HepG2 (cell line): Measurements from ENCODE around the gene RMRP. TPM values are rescaled to one million over a fixed set of nuclear protein-coding genes. Genes with fewer than 3 reads are reported as not detected.

ENCODE experiments used
- ATAC-seq: fragments of 200-7000 bp; cut with Tn5 transposase; 3 replicates; pipeline ENCODE4 v1.9.1; 2020; ENCODE audit warnings: mild to moderate bottlenecking, moderate library complexity
- BruUV-seq: library from RNA; stranded (reverse); fragments of 400-500 nt; replicated peaks from 2 replicates; lab custom pipeline; 2021; lab: Mats Ljungman, UMichigan
- CTCF ChIA-PET: fragments of 300-600 bp; formaldehyde crosslinking; extraction: SDS; loops from one replicate; lab custom pipeline; 2021; ENCODE audit warnings: low total read pairs, inconsistent platforms, low intra/inter-chr PET ratio; lab: Yijun Ruan, JAX
- POLR2A ChIA-PET: fragments of 350-600 bp; sonication (Branson Sonifier 250); formaldehyde crosslinking; loops from one replicate; lab custom pipeline; 2020; ENCODE audit warnings: antibody characterized with exemption, inconsistent platforms; lab: Yijun Ruan, JAX
- DNase-seq: peaks from one replicate; pipeline ENCODE4 v3.0.0-alpha.2; 2015; ENCODE audit warnings: low spot score
- FAIRE-seq: peaks from 3 replicates; lab custom pipeline; 2011; peaks lifted over from hg19 to GRCh38; lab: Jason Lieb, UNC
- H2AFZ ChIP-seq: one replicate; pipeline ENCODE4 v1.6.1; 2011; ENCODE audit warnings: low read length, inconsistent platforms
- H3K27ac ChIP-seq: fragments of 300-600 bp; 3 replicates; pipeline ENCODE4 v1.8.0; 2011; ENCODE audit warnings: mixed run types, mild to moderate bottlenecking, mixed read lengths, low read length, inconsistent platforms; ENCODE audit not compliant: insufficient read depth; ENCODE audit errors: extremely low read length
- H3K27me3 ChIP-seq, 2 experiments: fragments of 200-600 bp in 1 of 2; 2 replicates in 1 of 2; 3 replicates in 1 of 2; pipeline versions ENCODE4 v1.6.0 to v1.8.0; 2011; ENCODE audit warnings: low read length in 2 of 2, mild to moderate bottlenecking in 2 of 2, moderate library complexity in 2 of 2, inconsistent platforms in 1 of 2; ENCODE audit not compliant: insufficient read depth in 2 of 2, control insufficient read depth in 1 of 2
- H3K36me3 ChIP-seq, 2 experiments: fragments of 200-600 bp in 1 of 2; replicated peaks in 1 of 2; 2 replicates in 1 of 2; 3 replicates in 1 of 2; pipeline versions ENCODE4 v1.5.1 to v1.8.0; 2011; ENCODE audit warnings: low read length in 2 of 2, inconsistent platforms in 1 of 2; ENCODE audit not compliant: insufficient read depth in 2 of 2, control insufficient read depth in 1 of 2
- H3K4me1 ChIP-seq: 2 replicates; pipeline ENCODE4 v1.5.1; 2012; ENCODE audit warnings: low read length, inconsistent platforms; ENCODE audit not compliant: insufficient read depth
- H3K4me2 ChIP-seq: 2 replicates; pipeline ENCODE4 v1.6.0; 2011; ENCODE audit warnings: low read depth, low read length, inconsistent platforms
- H3K4me3 ChIP-seq, 3 experiments: fragments of 200-600 bp in 1 of 3; sonication (generic), shearing (Covaris generic) in 1 of 3; replicated peaks in 1 of 3; 2 replicates each; pipeline ENCODE4 v1.5.1; 2011 to 2016; ENCODE audit warnings: low read length in 3 of 3, inconsistent platforms in 2 of 3, low read depth in 2 of 3, mild to moderate bottlenecking in 2 of 3, control low read depth in 1 of 3, mixed read lengths in 1 of 3; ENCODE audit not compliant: insufficient read depth in 1 of 3
- H3K79me2 ChIP-seq: one replicate; pipeline ENCODE4 v1.6.1; 2011; ENCODE audit warnings: low read length, inconsistent platforms; ENCODE audit not compliant: insufficient read depth
- H3K9ac ChIP-seq: 2 replicates; pipeline ENCODE4 v1.6.0; 2011; ENCODE audit warnings: mild to moderate bottlenecking, low read depth, low read length, inconsistent platforms; ENCODE audit not compliant: insufficient read depth
- H3K9me3 ChIP-seq: 2 replicates; pipeline ENCODE4 v1.5.1; 2012; ENCODE audit warnings: mild to moderate bottlenecking, low read length
- H4K20me1 ChIP-seq: 2 replicates; pipeline ENCODE4 v1.6.0; 2011; ENCODE audit warnings: inconsistent platforms, mild to moderate bottlenecking, low read length, moderate library complexity; ENCODE audit not compliant: insufficient read depth
- CREM ChIP-seq, 2 experiments: sonication (generic) in 1 of 2; formaldehyde crosslinking in 1 of 2; IDR thresholded peaks; 2 replicates each; pipeline versions ENCODE4 v1.4.0 to v1.6.1; 2016 to 2020; ENCODE audit warnings: antibody characterized with exemption in 1 of 2, mild to moderate bottlenecking in 1 of 2, missing genetic modification reagents in 1 of 2
- EP300 ChIP-seq, 3 experiments: sonication (generic) in 1 of 3; formaldehyde crosslinking in 1 of 3; IDR thresholded peaks; 2 replicates each; pipeline versions ENCODE4 v1.5.1 to v1.6.1; 2011 to 2020; ENCODE audit warnings: low read depth in 2 of 3, low read length in 2 of 3, borderline replicate concordance in 1 of 3, improper control_type of control experiment in 1 of 3, mild to moderate bottlenecking in 1 of 3, missing genetic modification reagents in 1 of 3, moderate library complexity in 1 of 3
- HDAC1 ChIP-seq: sonication (generic); formaldehyde crosslinking; IDR thresholded peaks from 2 replicates; pipeline ENCODE4 v1.5.1; 2020; ENCODE audit warnings: mild to moderate bottlenecking, missing genetic modification reagents
- HNF4A ChIP-seq: sonication (generic); formaldehyde crosslinking; IDR thresholded peaks from 2 replicates; pipeline ENCODE4 v1.4.0; 2020; ENCODE audit warnings: missing genetic modification reagents
- JARID2 ChIP-seq: sonication (generic); formaldehyde crosslinking; IDR thresholded peaks from 2 replicates; pipeline ENCODE4 v1.8.1; 2023; ENCODE audit warnings: missing genetic modification reagents, inconsistent platforms; ENCODE audit not compliant: insufficient replicate concordance
- RBM22 ChIP-seq: fragments of 200-400 bp; formaldehyde crosslinking; optimal IDR thresholded peaks from 2 replicates; pipeline ENCODE3; 2017; ENCODE audit warnings: mild to moderate bottlenecking, low read length, moderate library complexity
- ZNF775 ChIP-seq: sonication (generic); formaldehyde crosslinking; IDR thresholded peaks from 2 replicates; pipeline ENCODE4 v1.4.0; 2020; ENCODE audit warnings: missing genetic modification reagents, mild to moderate bottlenecking, moderate library complexity, borderline replicate concordance
- in situ Hi-C: cut with HindIII; loops from 2 replicates; pipeline ENCODE4 v1.10.0; 2017; ENCODE audit warnings: low pct_unique_long_range_greater_than_20kb; ENCODE audit not compliant: extremely low pct_ligation_motif_present
- intact Hi-C: fragments of 100-400 bp; cut with micrococcal nuclease; formaldehyde crosslinking; loops from one replicate; pipeline ENCODE4 v1.10.0; 2022; ENCODE audit not compliant: unreplicated experiment
- polyA plus RNA-seq, 8 experiments: library from polyadenylated mRNA; depleted of rRNA in 3 of 8; stranded (reverse) in 7 of 8; unstranded in 1 of 8; fragments of >200 nt; fragmentation: Illumina TruSeq in 4 of 8; extraction: Trizol in 4 of 8; gene quantifications; 2 replicates each; pipeline versions ENCODE4 v1.2.1 to v1.2.3, GENCODE V29; 2011 to 2016; ENCODE audit warnings: low read depth in 4 of 8, missing spikeins in 1 of 8, mixed read lengths in 1 of 8; ENCODE audit not compliant: insufficient read depth in 1 of 8
- total RNA-seq, 5 experiments: library from RNA; depleted of rRNA; stranded (reverse); fragments of >200 nt; fragmentation: Illumina TruSeq; extraction: Trizol; gene quantifications; 2 replicates each; pipeline ENCODE4 v1.2.3, GENCODE V29; 2016; ENCODE audit warnings: low read depth in 1 of 5
- TF ChIP-seq, protein P1 (sequence below): conservative IDR thresholded peaks from 2 replicates; pipeline ENCODE4 v1.6.1; 2018; ENCODE audit warnings: missing genetic modification reagents
- TF ChIP-seq, protein P2 (sequence below): sonication (generic); formaldehyde crosslinking; IDR thresholded peaks from 2 replicates; pipeline ENCODE4 v1.8.1; 2023; ENCODE audit warnings: mild to moderate bottlenecking, inconsistent platforms, moderate library complexity, missing genetic modification reagents, borderline replicate concordance

Gene RMRP
- total and polyA plus RNA-seq, 2 of the 13 experiments (the other 11 are each of a cell fraction or from before 2014, with no cell fraction given) = 51.4 to 4,025 TPM

DNA sequence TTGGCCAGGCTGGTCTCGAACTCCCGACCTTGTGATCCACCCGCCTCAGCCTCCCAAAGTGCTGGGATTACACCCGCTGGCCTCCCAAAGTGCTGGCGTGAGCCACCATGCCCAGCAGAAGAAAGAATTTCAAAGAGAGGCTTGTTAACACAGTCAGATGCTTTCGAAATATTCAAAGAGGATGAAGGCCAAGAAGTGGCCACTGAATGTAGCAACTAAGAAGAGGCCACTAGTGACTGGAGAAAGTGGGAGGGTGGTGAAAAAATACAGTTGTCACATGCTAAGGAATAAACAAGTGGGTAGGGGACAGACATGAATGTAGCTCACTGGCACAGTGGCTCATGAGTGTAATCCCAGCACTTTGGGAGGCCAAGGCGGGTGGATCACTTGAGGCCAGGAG is 44.9 kb upstream of the RMRP start (continued):
- TF ChIP-seq, protein P1, sequence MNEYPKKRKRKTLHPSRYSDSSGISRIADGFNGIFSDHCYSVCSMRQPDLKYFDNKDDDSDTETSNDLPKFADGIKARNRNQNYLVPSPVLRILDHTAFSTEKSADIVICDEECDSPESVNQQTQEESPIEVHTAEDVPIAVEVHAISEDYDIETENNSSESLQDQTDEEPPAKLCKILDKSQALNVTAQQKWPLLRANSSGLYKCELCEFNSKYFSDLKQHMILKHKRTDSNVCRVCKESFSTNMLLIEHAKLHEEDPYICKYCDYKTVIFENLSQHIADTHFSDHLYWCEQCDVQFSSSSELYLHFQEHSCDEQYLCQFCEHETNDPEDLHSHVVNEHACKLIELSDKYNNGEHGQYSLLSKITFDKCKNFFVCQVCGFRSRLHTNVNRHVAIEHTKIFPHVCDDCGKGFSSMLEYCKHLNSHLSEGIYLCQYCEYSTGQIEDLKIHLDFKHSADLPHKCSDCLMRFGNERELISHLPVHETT (CRISPR knock-in tag) = no peak
- no peak for TF ChIP-seq JARID2
- TF ChIP-seq HDAC1 (CRISPR knock-in tag) = no peak
- no peak for TF ChIP-seq HNF4A
- TF ChIP-seq CREM (IDR thresholded peaks at IDR 0.05) = no peak
- TF ChIP-seq CREM (CRISPR knock-in tag; IDR thresholded peaks at IDR 0.05) = no peak
- TF ChIP-seq EP300 (IDR thresholded peaks at IDR 0.05; ENCODE audit: low read depth in 2 of 2, low read length in 2 of 2) = no peak
- no peak for TF ChIP-seq EP300 (CRISPR knock-in tag; IDR thresholded peaks at IDR 0.05; ENCODE audit: borderline replicate concordance)
- TF ChIP-seq, protein P2, sequence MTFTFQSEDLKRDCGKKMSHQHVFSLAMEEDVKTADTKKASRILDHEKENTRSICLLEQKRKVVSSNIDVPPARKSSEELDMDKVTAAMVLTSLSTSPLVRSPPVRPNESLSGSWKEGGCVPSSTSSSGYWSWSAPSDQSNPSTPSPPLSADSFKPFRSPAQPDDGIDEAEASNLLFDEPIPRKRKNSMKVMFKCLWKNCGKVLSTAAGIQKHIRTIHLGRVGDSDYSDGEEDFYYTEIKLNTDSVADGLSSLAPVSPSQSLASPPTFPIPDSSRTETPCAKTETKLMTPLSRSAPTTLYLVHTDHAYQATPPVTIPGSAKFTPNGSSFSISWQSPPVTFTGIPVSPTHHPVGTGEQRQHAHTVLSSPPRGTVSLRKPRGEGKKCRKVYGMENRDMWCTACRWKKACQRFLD (CRISPR knock-in tag) = no peak

- ATAC-seq (no peak), DNase-seq (no peak)
- Histone ChIP-seq H3K27me3 (no peaks in the 10 kb centered on the region), H2AFZ (no peak overlapping the region), H3K4me2 (no peak overlapping the region), H3K4me1 (peaks cover 5% of the 10 kb centered on the region), H3K9ac (no peak overlapping the region)
- in situ Hi-C loops (no loop called here), intact Hi-C loops (no loop called here)
- TF ChIP-seq RBM22 = peak; percentile 17
- TF ChIP-seq ZNF775 = no peak
- TF ChIP-seq, all 625 proteins: peak for 1
- ChIA-PET POLR2A (no interaction called here), CTCF (no interaction called here)
- BruUV-seq = no TSS peak
- no peak overlapping the region for H3K4me3 ChIP-seq
- H3K36me3 ChIP-seq = peaks cover 54 to 90% of the 10 kb centered on the region in 2 experiments
- no peak for FAIRE-seq
- H3K27ac ChIP-seq = no peak overlapping the region
- H4K20me1 ChIP-seq = no peaks in the 10 kb centered on the region
- no peaks in the 10 kb centered on the region for H3K9me3 ChIP-seq
- H3K79me2 ChIP-seq = no peaks in the 10 kb centered on the region
Observed at GRCh38 chr9:35700942-35701341, 43.1 kb upstream of the RMRP start.
